Measurements from ENCODE around the gene TRAF5.

Gene TRAF5

DNA sequence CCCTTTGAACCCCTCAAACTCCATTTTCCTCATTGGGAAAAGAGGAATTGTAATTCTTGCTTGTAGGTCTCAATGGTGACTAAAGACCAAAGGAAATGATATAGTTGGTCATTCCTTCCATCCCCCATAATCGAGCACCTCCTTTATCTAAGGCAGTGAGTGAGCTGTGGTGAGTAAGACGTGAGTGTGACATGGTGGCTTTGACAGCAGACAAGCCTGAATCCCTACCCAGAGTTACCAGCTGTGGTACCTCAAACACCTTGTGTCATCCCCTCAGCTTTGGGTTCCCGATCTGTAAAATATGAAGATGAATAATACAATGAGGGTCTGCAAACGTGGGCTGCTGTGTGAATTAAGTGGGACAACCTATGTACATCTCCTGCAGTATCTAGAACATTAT, 8.4 kb downstream of the TRAF5 start:
- peak overlapping the region; percentile 50 for H3K4me2 ChIP-seq
- peak overlapping the region; percentile 43; the same call in 1 of the 2 replicates for H3K27ac ChIP-seq
- no peaks in the 10 kb centered on the region; the same call in 1 of the 2 replicates for H3K79me2 ChIP-seq (ENCODE audit: insufficient read depth, low read depth)
- H4K20me1 ChIP-seq (ENCODE audit: insufficient read depth), result no peaks in the 10 kb centered on the region
- peaks cover 52% of the 10 kb centered on the region for H3K4me1 ChIP-seq (ENCODE audit: low read depth, poor library complexity, severe bottlenecking)
- no peak overlapping the region for H2AFZ ChIP-seq (ENCODE audit: low read depth)
- no peaks in the 10 kb centered on the region for H3K36me3 ChIP-seq (ENCODE audit: insufficient read depth)
- no peaks in the 10 kb centered on the region for H3K27me3 ChIP-seq (ENCODE audit: insufficient read depth, low read depth)
- no peak overlapping the region for H3K9ac ChIP-seq
- TF ChIP-seq, protein P1, sequence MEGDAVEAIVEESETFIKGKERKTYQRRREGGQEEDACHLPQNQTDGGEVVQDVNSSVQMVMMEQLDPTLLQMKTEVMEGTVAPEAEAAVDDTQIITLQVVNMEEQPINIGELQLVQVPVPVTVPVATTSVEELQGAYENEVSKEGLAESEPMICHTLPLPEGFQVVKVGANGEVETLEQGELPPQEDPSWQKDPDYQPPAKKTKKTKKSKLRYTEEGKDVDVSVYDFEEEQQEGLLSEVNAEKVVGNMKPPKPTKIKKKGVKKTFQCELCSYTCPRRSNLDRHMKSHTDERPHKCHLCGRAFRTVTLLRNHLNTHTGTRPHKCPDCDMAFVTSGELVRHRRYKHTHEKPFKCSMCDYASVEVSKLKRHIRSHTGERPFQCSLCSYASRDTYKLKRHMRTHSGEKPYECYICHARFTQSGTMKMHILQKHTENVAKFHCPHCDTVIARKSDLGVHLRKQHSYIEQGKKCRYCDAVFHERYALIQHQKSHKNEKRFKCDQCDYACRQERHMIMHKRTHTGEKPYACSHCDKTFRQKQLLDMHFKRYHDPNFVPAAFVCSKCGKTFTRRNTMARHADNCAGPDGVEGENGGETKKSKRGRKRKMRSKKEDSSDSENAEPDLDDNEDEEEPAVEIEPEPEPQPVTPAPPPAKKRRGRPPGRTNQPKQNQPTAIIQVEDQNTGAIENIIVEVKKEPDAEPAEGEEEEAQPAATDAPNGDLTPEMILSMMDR (conservative IDR thresholded peaks at IDR 0.05; ENCODE audit: low read depth, low read length), result no peak
- no peak overlapping the region for H3K4me3 ChIP-seq (IDR thresholded peaks at IDR 0.05; ENCODE audit: insufficient read depth, low read depth, low read length)

DNA sequence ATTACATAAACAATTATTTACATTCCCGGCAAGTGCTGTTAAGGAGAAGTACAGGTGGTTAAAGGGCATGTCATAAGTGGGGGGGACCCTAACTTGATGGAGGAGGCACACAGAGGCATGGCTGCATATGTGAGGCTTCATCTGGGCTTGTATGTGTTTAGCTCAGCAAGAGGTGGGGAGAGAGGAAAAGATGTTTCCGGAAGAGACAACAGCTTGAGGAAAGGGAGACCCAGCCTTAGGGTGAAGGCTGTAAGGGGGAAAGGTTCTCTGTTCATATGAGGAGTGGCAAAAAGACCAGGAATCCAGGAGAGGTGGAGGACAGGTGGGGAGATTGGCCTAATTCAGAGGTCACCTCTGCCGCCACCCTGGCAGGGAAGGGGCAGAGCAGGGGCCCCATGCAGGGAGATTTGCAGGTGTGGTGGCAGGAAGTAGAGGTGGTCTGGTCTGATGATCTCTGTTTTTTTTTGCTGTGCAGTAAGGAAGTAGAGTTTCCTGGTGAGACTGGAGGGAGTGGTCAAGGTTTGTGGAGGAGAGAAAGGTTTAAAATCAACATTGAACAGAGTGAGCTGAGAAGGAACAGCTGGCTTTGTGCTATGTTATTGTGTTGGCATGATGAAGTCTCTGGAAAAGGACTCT, 9.0 kb downstream of the TRAF5 start:
- TF ChIP-seq, protein P1 (conservative IDR thresholded peaks at IDR 0.05; ENCODE audit: low read depth, low read length), result no peak
- Histone ChIP-seq H4K20me1 (ENCODE audit: insufficient read depth) (no peaks in the 10 kb centered on the region), H3K27me3 (ENCODE audit: insufficient read depth, low read depth) (no peaks in the 10 kb centered on the region), H3K36me3 (ENCODE audit: insufficient read depth) (no peaks in the 10 kb centered on the region), H3K9ac (no peak overlapping the region; the same call in 1 of the 2 replicates), H3K4me1 (ENCODE audit: low read depth, poor library complexity, severe bottlenecking) (peaks cover 56% of the 10 kb centered on the region), H3K4me3 (IDR thresholded peaks at IDR 0.05; ENCODE audit: insufficient read depth, low read depth, low read length) (no peak overlapping the region), H3K27ac (peak overlapping the region; percentile 43), H3K4me2 (peak overlapping the region; percentile 50), H3K79me2 (ENCODE audit: insufficient read depth, low read depth) (no peaks in the 10 kb centered on the region; the same call in 1 of the 2 replicates), H2AFZ (ENCODE audit: low read depth) (peak overlapping the region; percentile 15; the same call in 1 of the 2 replicates)

DNA sequence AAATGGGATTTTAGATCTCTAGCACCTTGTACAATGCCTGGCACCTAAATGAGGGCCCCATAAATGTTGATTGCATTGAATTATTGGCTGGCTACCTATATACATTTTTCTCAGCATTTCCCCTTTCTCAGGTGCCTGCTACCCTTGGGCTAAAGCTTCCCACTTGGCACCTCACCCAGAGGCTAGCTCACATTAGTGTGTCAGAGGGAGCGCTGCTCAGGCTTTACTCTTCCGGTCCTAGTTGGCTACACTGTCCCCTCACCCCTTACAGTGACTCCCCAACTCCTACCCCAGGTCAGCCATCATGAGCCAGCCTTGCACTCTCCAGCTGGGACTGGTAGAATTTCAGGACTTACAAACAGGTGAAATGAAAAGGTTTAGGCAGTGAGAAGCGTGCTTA, 9.5 kb downstream of the TRAF5 start:
- no peaks in the 10 kb centered on the region for H3K27me3 ChIP-seq (ENCODE audit: insufficient read depth, low read depth)
- no peak overlapping the region; the same call in 1 of the 2 replicates for H3K9ac ChIP-seq
- H3K4me1 ChIP-seq (ENCODE audit: low read depth, poor library complexity, severe bottlenecking), result peaks cover 61% of the 10 kb centered on the region
- no peak overlapping the region for H2AFZ ChIP-seq (ENCODE audit: low read depth)
- TF ChIP-seq, protein P1 (conservative IDR thresholded peaks at IDR 0.05; ENCODE audit: low read depth, low read length), result no peak
- no peaks in the 10 kb centered on the region for H4K20me1 ChIP-seq (ENCODE audit: insufficient read depth)
- peak overlapping the region; percentile 43; the same call in 1 of the 2 replicates for H3K27ac ChIP-seq
- H3K36me3 ChIP-seq (ENCODE audit: insufficient read depth), result no peaks in the 10 kb centered on the region
- no peaks in the 10 kb centered on the region; the same call in 1 of the 2 replicates for H3K79me2 ChIP-seq (ENCODE audit: insufficient read depth, low read depth)
- H3K4me2 ChIP-seq, result peak overlapping the region; percentile 50
- H3K4me3 ChIP-seq (IDR thresholded peaks at IDR 0.05; ENCODE audit: insufficient read depth, low read depth, low read length), result no peak overlapping the region

DNA sequence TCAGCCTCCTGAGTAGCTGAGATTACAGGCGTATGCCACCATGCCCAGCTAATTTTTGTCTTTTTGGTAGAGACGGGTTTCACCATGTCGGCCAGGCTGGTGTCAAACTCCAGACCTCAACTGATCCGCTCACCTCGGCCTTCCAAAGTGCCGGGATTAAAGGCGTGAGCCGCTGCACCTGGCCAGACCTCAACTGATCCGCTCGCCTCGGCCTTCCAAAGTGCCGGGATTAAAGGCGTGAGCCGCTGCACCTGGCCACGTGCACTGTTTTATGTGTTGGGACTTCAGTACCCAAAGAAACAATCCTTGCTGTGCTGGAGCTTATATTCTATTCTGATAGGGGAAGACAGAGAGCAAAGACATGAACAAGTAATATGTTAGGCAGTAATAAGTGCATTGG, 10.1 kb downstream of the TRAF5 start:
- H2AFZ ChIP-seq (ENCODE audit: low read depth), result no peak overlapping the region
- no peaks in the 10 kb centered on the region for H3K36me3 ChIP-seq (ENCODE audit: insufficient read depth)
- H3K4me2 ChIP-seq, result no peak overlapping the region
- no peak overlapping the region for H3K27ac ChIP-seq
- TF ChIP-seq, protein P1 (conservative IDR thresholded peaks at IDR 0.05; ENCODE audit: low read depth, low read length), result no peak
- no peaks in the 10 kb centered on the region for H3K27me3 ChIP-seq (ENCODE audit: insufficient read depth, low read depth)
- no peak overlapping the region for H3K4me3 ChIP-seq (IDR thresholded peaks at IDR 0.05; ENCODE audit: insufficient read depth, low read depth, low read length)
- no peaks in the 10 kb centered on the region; the same call in 1 of the 2 replicates for H3K79me2 ChIP-seq (ENCODE audit: insufficient read depth, low read depth)
- no peaks in the 10 kb centered on the region for H4K20me1 ChIP-seq (ENCODE audit: insufficient read depth)
- no peak overlapping the region for H3K9ac ChIP-seq
- peaks cover 61% of the 10 kb centered on the region for H3K4me1 ChIP-seq (ENCODE audit: low read depth, poor library complexity, severe bottlenecking)

All from KMS-11 (cell line).